OCI-LY7 (cell line): ENCODE data around the gene TMEM119. TPM values are rescaled to one million over a fixed set of nuclear protein-coding genes. Genes with fewer than 3 reads are reported as not detected.

Experiments
- BruUV-seq: library from RNA; stranded (reverse); fragments of 400-500 nt; replicated peaks from 2 replicates; lab custom pipeline; 2021; lab: Mats Ljungman, UMichigan
- CTCF ChIA-PET: fragments of 300-600 bp; sonication (Branson Sonifier 250); formaldehyde crosslinking; loops from one replicate; lab custom pipeline; 2022; ENCODE audit warnings: antibody characterized with exemption; ENCODE audit not compliant: unreplicated experiment; lab: Charles Lee
- POLR2A ChIA-PET: fragments of 300-600 bp; sonication (Branson Sonifier 250); formaldehyde crosslinking; loops from one replicate; lab custom pipeline; 2022; ENCODE audit warnings: antibody characterized with exemption; lab: Charles Lee
- DNase-seq: peaks from one replicate; pipeline ENCODE4 v3.0.0-alpha.2; 2015; ENCODE audit warnings: low spot score
- H2AFZ ChIP-seq: fragments of 200-600 bp; sonication (generic), shearing (Covaris generic); 2 replicates; pipeline ENCODE4 v1.6.1; 2014; ENCODE audit warnings: mild to moderate bottlenecking, antibody characterized with exemption, low read length, moderate library complexity
- H3K27ac ChIP-seq: fragments of 200-600 bp; sonication (generic); 2 replicates; pipeline ENCODE4 v1.5.1; 2014; ENCODE audit warnings: mixed run types, low read depth, mild to moderate bottlenecking, moderate library complexity, low read length, inconsistent platforms; ENCODE audit not compliant: poor library complexity, severe bottlenecking
- H3K36me3 ChIP-seq: fragments of 200-600 bp; sonication (generic); 2 replicates; pipeline ENCODE4 v1.6.1; 2014; ENCODE audit warnings: mild to moderate bottlenecking, antibody characterized with exemption, low read length, moderate library complexity, mixed read lengths; ENCODE audit not compliant: insufficient read depth
- H3K4me1 ChIP-seq: fragments of 200-600 bp; sonication (generic); 2 replicates; pipeline ENCODE4 v1.5.1; 2014; ENCODE audit warnings: mild to moderate bottlenecking, low read length; ENCODE audit not compliant: insufficient read depth, poor library complexity, severe bottlenecking
- H3K4me2 ChIP-seq: fragments of 200-600 bp; sonication (generic); 2 replicates; pipeline ENCODE4 v1.6.1; 2014; ENCODE audit warnings: mild to moderate bottlenecking, low read length
- H3K4me3 ChIP-seq: fragments of 200-600 bp; sonication (generic); 2 replicates; pipeline ENCODE4 v1.5.1; 2014; ENCODE audit warnings: mild to moderate bottlenecking, low read depth, low read length; ENCODE audit not compliant: poor library complexity, severe bottlenecking
- H3K79me2 ChIP-seq: fragments of 200-600 bp; sonication (generic); 2 replicates; pipeline ENCODE4 v1.6.1; 2016; ENCODE audit warnings: low read depth, mild to moderate bottlenecking, low read length, moderate library complexity, mixed read lengths; ENCODE audit not compliant: insufficient read depth
- H3K9me2 ChIP-seq: fragments of 200-600 bp; sonication (generic); 2 replicates; pipeline ENCODE4 v1.6.1; 2016; ENCODE audit warnings: mild to moderate bottlenecking, low read length, mixed read lengths; ENCODE audit not compliant: insufficient read depth
- H3K9me3 ChIP-seq: fragments of 200-600 bp; sonication (generic); 2 replicates; pipeline ENCODE4 v1.6.1; 2014; ENCODE audit warnings: mild to moderate bottlenecking, mixed run types, low read length, mixed read lengths
- H4K20me1 ChIP-seq: fragments of 200-600 bp; sonication (generic); 2 replicates; pipeline ENCODE4 v1.6.1; 2014; ENCODE audit warnings: mild to moderate bottlenecking, antibody characterized with exemption, low read length, moderate library complexity, mixed read lengths; ENCODE audit not compliant: insufficient read depth
- CTCF ChIP-seq: fragments of 200-600 bp; sonication (generic); conservative IDR thresholded peaks from 2 replicates; pipeline ENCODE4 v1.5.1; 2014; ENCODE audit warnings: mild to moderate bottlenecking, antibody characterized with exemption, low read length, moderate library complexity, mixed read lengths
- EZH2phosphoT487 ChIP-seq: fragments of 200-600 bp; sonication (generic); IDR thresholded peaks from 2 replicates; pipeline ENCODE4 v1.6.1; 2018; ENCODE audit warnings: low read depth, borderline replicate concordance, mild to moderate bottlenecking, mixed run types, antibody characterized with exemption, low read length, moderate library complexity, mixed read lengths
- intact Hi-C: fragments of 100-400 bp; cut with micrococcal nuclease; formaldehyde crosslinking; loops from one replicate; pipeline ENCODE4 v1.10.0; 2022; ENCODE audit not compliant: unreplicated experiment
- total RNA-seq, 2 experiments: library from RNA; depleted of rRNA in 1 of 2; stranded (reverse); fragments of >200 nt in 1 of 2; shearing (Covaris generic) in 1 of 2; gene quantifications; 2 replicates each; pipeline ENCODE4 v1.2.3, GENCODE V29; 2014 to 2022

TMEM119 gene
- total RNA-seq, 2 experiments from 2014 or later = not detected

GRCh38 chr12:108629824-108630476 lies 32.1 kb upstream of the TMEM119 start:
- Histone ChIP-seq H2AFZ (no peak overlapping the region), H3K36me3 (no peaks in the 10 kb centered on the region; the same call in 1 of the 2 replicates), H4K20me1 (no peaks in the 10 kb centered on the region), H3K4me3 (no peak overlapping the region), H3K9me3 (no peaks in the 10 kb centered on the region), H3K9me2 (no peaks in the 10 kb centered on the region), H3K4me2 (peak overlapping the region; percentile 77; the same call in 1 of the 2 replicates), H3K27ac (peak overlapping the region; percentile 14), H3K79me2 (peaks cover 7% of the 10 kb centered on the region; the same call in 1 of the 2 replicates), H3K4me1 (peaks cover 86% of the 10 kb centered on the region)
- intact Hi-C loops = loop anchor here (10.0 kb wide), 2 partner anchors 465 to 1675 kb away; partner anchors contain the start of genes ALKBH2, TMEM263 and UNG
- DNase-seq = no peak
- BruUV-seq = no TSS peak
- POLR2A ChIA-PET = interaction anchor here (1.1 to 17.7 kb wide), 4 partner anchors 11 to 64 kb away, joined by 5 to 330 read pairs (median 158); partner anchors contain the start of genes ISCU and SART3
- CTCF ChIA-PET = interaction anchor here (1.2 kb wide), 1 partner anchor 12 kb away, joined by 4 read pairs; no protein-coding TSS in a partner anchor
- TF ChIP-seq EZH2phosphoT487 (no peak), CTCF (no peak)

DNA sequence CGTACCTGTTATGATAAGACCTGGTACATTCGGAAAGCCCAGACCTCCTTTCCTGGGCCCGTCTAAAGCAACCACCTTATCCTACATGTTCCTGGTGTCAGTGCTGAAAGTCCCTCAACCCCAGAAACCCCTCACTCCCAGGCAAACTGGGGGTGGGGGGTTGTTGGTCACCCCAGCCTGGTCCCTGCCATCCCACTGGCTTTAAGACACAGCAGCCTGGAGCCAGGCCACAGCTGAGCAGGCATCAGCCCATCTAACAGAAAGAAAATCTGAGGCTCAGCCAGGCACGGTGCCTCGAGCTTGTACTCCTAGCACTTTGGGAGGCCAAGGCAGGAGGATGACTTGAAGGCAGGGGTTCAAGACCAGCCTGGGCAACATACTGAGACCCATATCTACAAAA lies 31.3 kb upstream of the TMEM119 start:
- BruUV-seq = no TSS peak
- no peak overlapping the region for H2AFZ ChIP-seq
- no peak for DNase-seq
- peaks cover 7% of the 10 kb centered on the region; the same call in 1 of the 2 replicates for H3K79me2 ChIP-seq
- H3K4me2 ChIP-seq = peak overlapping the region; percentile 45; the same call in 1 of the 2 replicates
- no peak overlapping the region for H3K4me3 ChIP-seq
- H3K27ac ChIP-seq = peak overlapping the region; percentile 14
- peaks cover 82% of the 10 kb centered on the region for H3K4me1 ChIP-seq
- TF ChIP-seq CTCF = no peak
- TF ChIP-seq EZH2phosphoT487 = no peak
- no peaks in the 10 kb centered on the region for H3K9me3 ChIP-seq
- H3K9me2 ChIP-seq = no peaks in the 10 kb centered on the region
- no peaks in the 10 kb centered on the region; the same call in 1 of the 2 replicates for H3K36me3 ChIP-seq
- ChIA-PET CTCF (interaction anchor here (1.2 kb wide), 1 partner anchor 11 kb away, joined by 4 read pairs; no protein-coding TSS in a partner anchor), POLR2A (interaction anchor here (1.1 to 17.7 kb wide), 3 partner anchors 11 to 63 kb away, joined by 5 to 309 read pairs (median 8); partner anchors contain the start of genes ISCU and SART3)
- no peaks in the 10 kb centered on the region for H4K20me1 ChIP-seq
- intact Hi-C loops = no loop called here
